GM12878 (cell line): ENCODE results near the gene GLS. TPM values are rescaled to one million over a fixed set of nuclear protein-coding genes. Genes with fewer than 3 reads are reported as not detected.

Source experiments
- ATAC-seq: fragments of 200-7000 bp; cut with Tn5 transposase; 3 replicates; pipeline ENCODE4 v1.9.1; 2020; ENCODE audit warnings: mild to moderate bottlenecking, moderate library complexity
- BruUV-seq: library from RNA; stranded (reverse); fragments of 400-500 nt; replicated peaks from 2 replicates; lab custom pipeline; 2021; lab: Mats Ljungman, UMichigan
- CTCF ChIA-PET: fragments of 300-600 bp; sonication (Branson Sonifier 250); formaldehyde crosslinking; extraction: SDS; loops from one replicate; lab custom pipeline; 2021; ENCODE audit warnings: inconsistent platforms; lab: Yijun Ruan, JAX
- POLR2A ChIA-PET: fragments of 350-600 bp; formaldehyde crosslinking; extraction: SDS; loops from one replicate; lab custom pipeline; 2021; ENCODE audit warnings: inconsistent platforms; lab: Charles Lee
- RAD21 ChIA-PET: fragments of 300-600 bp; sonication (Branson Sonifier 250); formaldehyde crosslinking; loops from one replicate; lab custom pipeline; 2023; ENCODE audit warnings: antibody characterized with exemption; ENCODE audit not compliant: unreplicated experiment; lab: Charles Lee
- SMC1A ChIA-PET: fragments of 300-600 bp; sonication (Branson Sonifier 250); formaldehyde crosslinking; loops from one replicate; lab custom pipeline; 2023; ENCODE audit not compliant: unreplicated experiment, uncharacterized antibody; lab: Charles Lee
- DNase-seq: peaks from one replicate; pipeline ENCODE4 v3.0.0-alpha.2; 2011; ENCODE audit warnings: low read depth, low spot score
- FAIRE-seq: peaks from 3 replicates; lab custom pipeline; 2011; peaks lifted over from hg19 to GRCh38; lab: Jason Lieb, UNC
- H2AFZ ChIP-seq: 2 replicates; pipeline ENCODE4 v1.6.0; 2011; ENCODE audit warnings: low read depth, low read length, control low read depth; ENCODE audit not compliant: control insufficient read depth
- H3K27ac ChIP-seq: 2 replicates; pipeline ENCODE4 v1.5.1; 2011; ENCODE audit warnings: control low read depth; ENCODE audit not compliant: control insufficient read depth, insufficient read depth
- H3K27me3 ChIP-seq, 2 experiments: replicated peaks in 1 of 2; 2 replicates each; pipeline versions ENCODE4 v1.6.0 to v1.6.1; 2011; ENCODE audit warnings: low read length in 1 of 2; ENCODE audit not compliant: control insufficient read depth in 2 of 2, insufficient read depth in 2 of 2
- H3K36me3 ChIP-seq, 2 experiments: 2 replicates each; pipeline ENCODE4 v1.5.1; 2011; ENCODE audit warnings: low read length in 1 of 2; ENCODE audit not compliant: control insufficient read depth in 2 of 2, insufficient read depth in 2 of 2
- H3K4me1 ChIP-seq: 2 replicates; pipeline ENCODE4 v1.6.1; 2011; ENCODE audit warnings: mild to moderate bottlenecking, low read length, moderate library complexity, mixed read lengths; ENCODE audit not compliant: control insufficient read depth, insufficient read depth
- H3K4me2 ChIP-seq: 2 replicates; pipeline ENCODE4 v1.6.0; 2011; ENCODE audit warnings: control low read depth; ENCODE audit not compliant: control insufficient read depth, insufficient read depth
- H3K4me3 ChIP-seq: fragments of 200-600 bp; sonication (generic); 2 replicates; pipeline ENCODE4 v1.5.1; 2016
- H3K79me2 ChIP-seq: 2 replicates; pipeline ENCODE4 v1.6.0; 2011; ENCODE audit warnings: low read length; ENCODE audit not compliant: control insufficient read depth, insufficient read depth
- H3K9ac ChIP-seq: 2 replicates; pipeline ENCODE4 v1.8.0; 2011; ENCODE audit warnings: low read length, control low read depth, mixed read lengths; ENCODE audit not compliant: control insufficient read depth, insufficient read depth
- H3K9me3 ChIP-seq: replicated peaks from 3 replicates; pipeline ENCODE4 v1.5.1; 2011; ENCODE audit warnings: mild to moderate bottlenecking, low read length; ENCODE audit not compliant: control insufficient read depth, insufficient read depth
- H4K20me1 ChIP-seq: 2 replicates; pipeline ENCODE4 v1.6.0; 2011; ENCODE audit not compliant: control insufficient read depth, insufficient read depth
- ELK1 ChIP-seq: IDR thresholded peaks from 2 replicates; pipeline ENCODE4 v1.6.1; 2012; ENCODE audit warnings: low read depth, low read length, improper control_type of control experiment
- FOXK2 ChIP-seq: fragments of 450-650 bp; IDR thresholded peaks from 2 replicates; pipeline ENCODE4 v1.6.1; 2017; ENCODE audit warnings: mild to moderate bottlenecking, moderate library complexity
- HDAC6 ChIP-seq: fragments of 200-600 bp; sonication (generic); IDR thresholded peaks from one replicate; pipeline ENCODE4 v1.8.0; 2017; ENCODE audit warnings: antibody characterized with exemption; ENCODE audit not compliant: unreplicated experiment
- HDGF ChIP-seq: fragments of 450-650 bp; IDR thresholded peaks from 2 replicates; pipeline ENCODE4 v1.6.1; 2016; ENCODE audit warnings: antibody characterized with exemption
- HSF1 ChIP-seq: fragments of 150-350 bp; IDR thresholded peaks from 2 replicates; pipeline ENCODE4 v1.6.1; 2014; ENCODE audit warnings: mild to moderate bottlenecking, low read depth, low read length
- MTA3 ChIP-seq: IDR thresholded peaks from 2 replicates; pipeline ENCODE4 v1.6.1; 2012; ENCODE audit warnings: low read length, inconsistent platforms, borderline replicate concordance
- PAX8 ChIP-seq: fragments of 450-650 bp; IDR thresholded peaks from 2 replicates; pipeline ENCODE4 v1.6.1; 2017; ENCODE audit warnings: mild to moderate bottlenecking, moderate library complexity
- RB1 ChIP-seq: fragments of 450-650 bp; formaldehyde crosslinking; IDR thresholded peaks from 2 replicates; pipeline ENCODE4 v1.6.1; 2017; ENCODE audit warnings: mild to moderate bottlenecking, borderline replicate concordance
- REST ChIP-seq: IDR thresholded peaks from 2 replicates; pipeline ENCODE4 v1.6.1; 2012; ENCODE audit warnings: mild to moderate bottlenecking, low read depth, low read length
- SKIL ChIP-seq: fragments of 450-650 bp; IDR thresholded peaks from 2 replicates; pipeline ENCODE4 v1.6.1; 2017; ENCODE audit warnings: mild to moderate bottlenecking, low read depth, inconsistent platforms; ENCODE audit not compliant: poor library complexity, severe bottlenecking
- STAT3 ChIP-seq: IDR thresholded peaks from 2 replicates; pipeline ENCODE4 v1.6.1; 2011; ENCODE audit warnings: low read depth, low read length, improper control_type of control experiment
- SUPT20H ChIP-seq: IDR thresholded peaks from 2 replicates; pipeline ENCODE4 v1.6.1; 2011; ENCODE audit warnings: low read depth, mild to moderate bottlenecking, low read length, moderate library complexity, borderline replicate concordance; ENCODE audit not compliant: control insufficient read depth
- TAF1 ChIP-seq: IDR thresholded peaks from 2 replicates; pipeline ENCODE4 v1.6.1; 2011; ENCODE audit warnings: mild to moderate bottlenecking, low read depth, low read length, borderline replicate concordance
- TCF12 ChIP-seq: IDR thresholded peaks from 2 replicates; pipeline ENCODE4 v1.6.1; 2011; ENCODE audit warnings: low read depth, mild to moderate bottlenecking, low read length
- WGBS: methylation state at CpG from one replicate; pipeline ENCODE4 v1.1.6; 2016; ENCODE audit warnings: low lambda C conversion rate; ENCODE audit not compliant: insufficient replicate concordance, insufficient coverage; ENCODE audit errors: missing lambda C conversion rate; 5-methylcytosine and 5-hydroxymethylcytosine counted together
- in situ Hi-C: fragments of 300-500 bp; cut with MboI; formaldehyde crosslinking; loops from 9 replicates; pipeline ENCODE4 v1.14.3; 2018; ENCODE audit warnings: mixed read lengths
- intact Hi-C: fragments of 100-400 bp; cut with micrococcal nuclease; formaldehyde crosslinking; loops from one replicate; pipeline ENCODE4 v1.14.2; 2022; ENCODE audit not compliant: unreplicated experiment
- polyA plus RNA-seq, 11 experiments: library from polyadenylated mRNA; depleted of rRNA in 4 of 11; unstranded in 6 of 11; stranded (reverse) in 5 of 11; fragments of >200 nt; fragmentation: Nextera tagmentation in 4 of 11; fragmentation: Illumina TruSeq in 1 of 11; extraction: Ambion mirVana in 4 of 11; extraction: Trizol in 1 of 11; gene quantifications; 1 replicate in 1 of 11; 2 replicates in 10 of 11; pipeline versions ENCODE4 v1.2.1 to v1.2.3, GENCODE V29; 2011 to 2016; ENCODE audit warnings: inconsistent platforms in 2 of 11, missing spikeins in 2 of 11, low read depth in 1 of 11
- total RNA-seq, 4 experiments: library from RNA; depleted of rRNA in 3 of 4; stranded (reverse); fragments of >200 nt in 3 of 4; fragmentation: Illumina TruSeq in 1 of 4; extraction: Trizol in 1 of 4; gene quantifications; 2 replicates each; pipeline versions ENCODE4 v1.2.1 to v1.2.3, GENCODE V29; 2013 to 2021

The GLS gene
- total and polyA plus RNA-seq, 10 of the 15 experiments (the other 5 are each of a cell fraction or from before 2014, with no cell fraction given), result 15.7 to 145 (median 70.8) TPM

GRCh38 chr2:190908532-190908931 lies 27.9 kb downstream of the GLS start:
- CTCF ChIA-PET, result no interaction called here
- no peak overlapping the region for H3K4me3 ChIP-seq
- no peak for DNase-seq
- H3K79me2 ChIP-seq, result no peaks in the 10 kb centered on the region; the same call in none of the 2 replicates
- no peaks in the 10 kb centered on the region for H4K20me1 ChIP-seq
- intact Hi-C loops, result no loop called here
- RAD21 ChIA-PET, result no interaction called here
- 96% methylated on average over 5 of the region's 5 CpGs for WGBS
- in situ Hi-C loops, result no loop called here
- SMC1A ChIA-PET, result no interaction called here
- ATAC-seq, result no peak
- BruUV-seq, result no TSS peak
- no peaks in the 10 kb centered on the region for H3K27me3 ChIP-seq
- H3K36me3 ChIP-seq, result peaks cover 0 to 13% of the 10 kb centered on the region in 2 experiments; a peak in 2 of 4 replicates
- H3K9me3 ChIP-seq, result no peaks in the 10 kb centered on the region
- TF ChIP-seq FOXK2, result no peak
- TF ChIP-seq PAX8, result no peak
- TF ChIP-seq REST, result no peak
- no peak for TF ChIP-seq RB1
- TF ChIP-seq SUPT20H, result no peak
- no peak for TF ChIP-seq ELK1
- TF ChIP-seq MTA3, result no peak
- TF ChIP-seq HDAC6, result no peak
- TF ChIP-seq HDGF, result no peak
- TF ChIP-seq TAF1, result no peak
- no peak for TF ChIP-seq SKIL
- TF ChIP-seq TCF12, result no peak
- no peak for TF ChIP-seq HSF1
- no peak for TF ChIP-seq STAT3
- TF ChIP-seq, all 136 proteins: peak for 0
- Histone ChIP-seq H2AFZ (no peak overlapping the region), H3K27ac (no peak overlapping the region), H3K9ac (no peak overlapping the region), H3K4me2 (no peak overlapping the region), H3K4me1 (no peaks in the 10 kb centered on the region)
- POLR2A ChIA-PET, result no interaction called here
- FAIRE-seq, result peak; percentile 38
